Liver (tissue), 9 donors: Measurements from ENCODE around the gene RNASE4. TPM values are rescaled to one million over a fixed set of nuclear protein-coding genes. Genes with fewer than 3 reads are reported as not detected.

Source experiments
- DNase-seq: peaks from one replicate; pipeline ENCODE4 v3.0.0-alpha.2; 2017; ENCODE audit warnings: low spot score
- H3K27ac ChIP-seq, 2 donors: one replicate each; pipeline ENCODE4 v1.7.0; 2013; ENCODE audit warnings: inconsistent platforms in 2 of 2, low read length in 2 of 2, control low read depth in 1 of 2, low read depth in 1 of 2, mild to moderate bottlenecking in 1 of 2
- H3K27me3 ChIP-seq, 4 donors: one replicate each; pipeline versions ENCODE4 v1.6.1 to v1.7.0; 2013; ENCODE audit warnings: low read length in 3 of 4, inconsistent platforms in 1 of 4, mild to moderate bottlenecking in 1 of 4, moderate library complexity in 1 of 4; ENCODE audit not compliant: control insufficient read depth in 4 of 4, insufficient read depth in 4 of 4
- H3K36me3 ChIP-seq, 4 donors: one replicate each; pipeline versions ENCODE4 v1.6.1 to v1.7.0; 2013; ENCODE audit warnings: low read length in 3 of 4, mild to moderate bottlenecking in 3 of 4, low read depth in 1 of 4, moderate library complexity in 1 of 4; ENCODE audit not compliant: control insufficient read depth in 4 of 4, insufficient read depth in 3 of 4
- H3K4me1 ChIP-seq, 4 donors: one replicate each; pipeline versions ENCODE4 v1.6.1 to v1.7.0; 2013; ENCODE audit warnings: low read length in 3 of 4, mild to moderate bottlenecking in 3 of 4, moderate library complexity in 1 of 4; ENCODE audit not compliant: control insufficient read depth in 4 of 4, insufficient read depth in 4 of 4
- H3K4me3 ChIP-seq, 3 donors: one replicate each; pipeline versions ENCODE4 v1.6.1 to v1.7.0; 2013; ENCODE audit warnings: low read length in 3 of 3, control low read depth in 1 of 3, low read depth in 1 of 3, mild to moderate bottlenecking in 1 of 3
- H3K9ac ChIP-seq, 2 donors: one replicate each; pipeline ENCODE4 v1.7.0; 2013; ENCODE audit warnings: low read length in 2 of 2, mild to moderate bottlenecking in 2 of 2, moderate library complexity in 2 of 2, control low read depth in 1 of 2, low read depth in 1 of 2
- H3K9me3 ChIP-seq, 4 donors: one replicate each; pipeline versions ENCODE4 v1.6.1 to v1.7.0; 2013; ENCODE audit warnings: low read length in 3 of 4; ENCODE audit not compliant: control insufficient read depth in 4 of 4
- EGR1 ChIP-seq, 2 donors: IDR thresholded peaks; 2 replicates each; pipeline ENCODE4 v1.6.1; 2016 to 2018; ENCODE audit warnings: antibody characterized with exemption in 2 of 2, low read depth in 2 of 2
- FOXA1 ChIP-seq: IDR thresholded peaks from 2 replicates; pipeline ENCODE4 v1.6.1; 2016; ENCODE audit warnings: antibody characterized with exemption
- FOXA2 ChIP-seq: IDR thresholded peaks from 2 replicates; pipeline ENCODE4 v1.6.1; 2016; ENCODE audit warnings: antibody characterized with exemption
- GABPA ChIP-seq, 2 donors: IDR thresholded peaks in 1 of 2; conservative IDR thresholded peaks in 1 of 2; 2 replicates each; pipeline ENCODE4 v1.6.1; 2016; ENCODE audit warnings: antibody characterized with exemption in 2 of 2, mild to moderate bottlenecking in 1 of 2, moderate library complexity in 1 of 2
- HNF4G ChIP-seq: IDR thresholded peaks from 2 replicates; pipeline ENCODE4 v1.6.1; 2016; ENCODE audit warnings: antibody characterized with exemption
- JUND ChIP-seq, 2 donors: IDR thresholded peaks; 2 replicates each; pipeline ENCODE4 v1.6.1; 2016; ENCODE audit warnings: antibody characterized with exemption in 2 of 2
- NR2F2 ChIP-seq: IDR thresholded peaks from 2 replicates; pipeline ENCODE4 v1.6.1; 2016; ENCODE audit warnings: antibody characterized with exemption
- RAD21 ChIP-seq, 2 donors: IDR thresholded peaks; 2 replicates each; pipeline ENCODE4 v1.6.1; 2016; ENCODE audit warnings: antibody characterized with exemption in 2 of 2, mild to moderate bottlenecking in 2 of 2
- SP1 ChIP-seq: IDR thresholded peaks from 2 replicates; pipeline ENCODE4 v1.6.1; 2018; ENCODE audit warnings: antibody characterized with exemption, mild to moderate bottlenecking
- TAF1 ChIP-seq: conservative IDR thresholded peaks from 2 replicates; pipeline ENCODE4 v1.6.1; 2016; ENCODE audit warnings: antibody characterized with exemption, mild to moderate bottlenecking
- YY1 ChIP-seq: IDR thresholded peaks from 2 replicates; pipeline ENCODE4 v1.6.1; 2016; ENCODE audit warnings: antibody characterized with exemption, mild to moderate bottlenecking
- WGBS: extraction: QIAGEN DNeasy Blood & Tissue Kit; methylation state at CpG from one replicate; pipeline ENCODE4 v1.1.7; 2013; 5-methylcytosine and 5-hydroxymethylcytosine counted together
- polyA plus RNA-seq, 2 donors: library from polyadenylated mRNA; stranded (reverse) in 1 of 2; unstranded in 1 of 2; fragments of 200-250 nt in 1 of 2; fragments of >200 nt in 1 of 2; fragmentation: Nextera tagmentation in 1 of 2; extraction: Ambion mirVana in 1 of 2; gene quantifications; one replicate each; pipeline versions ENCODE4 v1.2.1 to v1.2.3, GENCODE V29; 2013 to 2015
- total RNA-seq, 2 donors: library from RNA; depleted of rRNA; stranded (reverse); fragments of >200 nt; gene quantifications; one replicate each; pipeline ENCODE4 v1.2.3, GENCODE V29; 2014
- TF ChIP-seq, protein P1 (sequence below): IDR thresholded peaks from 2 replicates; pipeline ENCODE4 v1.6.1; 2016; ENCODE audit warnings: antibody characterized with exemption
- TF ChIP-seq, protein P2 (sequence below): fragments of 150-350 bp; IDR thresholded peaks from 2 replicates; pipeline ENCODE4 v1.5.1; 2017; ENCODE audit warnings: improper control_type of control experiment, low read depth, low read length; ENCODE audit not compliant: missing input control
- TF ChIP-seq, protein P3 (sequence below): IDR thresholded peaks from 2 replicates; pipeline ENCODE4 v1.6.1; 2016; ENCODE audit warnings: antibody characterized with exemption, mild to moderate bottlenecking
- TF ChIP-seq, protein P4 (sequence below): IDR thresholded peaks from 2 replicates; pipeline ENCODE4 v1.6.1; 2016; ENCODE audit warnings: antibody characterized with exemption
- donor health status: healthy.
- donor health status: healthy.
- donor health status: healthy.
- donor health status: healthy.
- donor health status: healthy.

Gene RNASE4
- total and polyA plus RNA-seq, 4 donors: 129 to 319 (median 184) TPM

DNA sequence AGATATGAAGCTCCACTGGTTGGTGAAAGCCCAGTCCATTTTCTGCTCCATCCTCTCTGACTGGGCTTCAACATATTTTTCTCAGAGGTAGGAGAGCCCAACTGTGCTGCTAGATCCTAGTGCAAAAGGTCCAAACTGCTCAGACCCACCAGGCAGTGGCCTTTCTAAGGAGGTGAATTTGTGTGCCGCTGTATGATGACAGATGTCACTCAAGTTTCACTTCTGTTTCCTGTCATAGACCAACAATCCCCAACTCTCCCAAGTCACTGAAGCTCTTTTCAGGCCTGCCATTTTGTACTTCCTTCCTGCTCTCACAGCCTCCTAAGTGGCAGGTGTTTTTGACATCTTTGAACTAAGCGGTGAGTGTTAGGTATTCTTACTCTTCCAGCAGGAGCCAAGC, 16.4 kb upstream of the RNASE4 start (continued):
- TF ChIP-seq, protein P1, sequence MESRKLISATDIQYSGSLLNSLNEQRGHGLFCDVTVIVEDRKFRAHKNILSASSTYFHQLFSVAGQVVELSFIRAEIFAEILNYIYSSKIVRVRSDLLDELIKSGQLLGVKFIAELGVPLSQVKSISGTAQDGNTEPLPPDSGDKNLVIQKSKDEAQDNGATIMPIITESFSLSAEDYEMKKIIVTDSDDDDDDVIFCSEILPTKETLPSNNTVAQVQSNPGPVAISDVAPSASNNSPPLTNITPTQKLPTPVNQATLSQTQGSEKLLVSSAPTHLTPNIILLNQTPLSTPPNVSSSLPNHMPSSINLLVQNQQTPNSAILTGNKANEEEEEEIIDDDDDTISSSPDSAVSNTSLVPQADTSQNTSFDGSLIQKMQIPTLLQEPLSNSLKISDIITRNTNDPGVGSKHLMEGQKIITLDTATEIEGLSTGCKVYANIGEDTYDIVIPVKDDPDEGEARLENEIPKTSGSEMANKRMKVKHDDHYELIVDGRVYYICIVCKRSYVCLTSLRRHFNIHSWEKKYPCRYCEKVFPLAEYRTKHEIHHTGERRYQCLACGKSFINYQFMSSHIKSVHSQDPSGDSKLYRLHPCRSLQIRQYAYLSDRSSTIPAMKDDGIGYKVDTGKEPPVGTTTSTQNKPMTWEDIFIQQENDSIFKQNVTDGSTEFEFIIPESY: no peak
- TF ChIP-seq NR2F2 (no peak), GABPA (IDR thresholded peaks at IDR 0.05 in 1 of 2, conservative IDR thresholded peaks at IDR 0.05 in 1 of 2) (no peak), FOXA1 (no peak)

DNA sequence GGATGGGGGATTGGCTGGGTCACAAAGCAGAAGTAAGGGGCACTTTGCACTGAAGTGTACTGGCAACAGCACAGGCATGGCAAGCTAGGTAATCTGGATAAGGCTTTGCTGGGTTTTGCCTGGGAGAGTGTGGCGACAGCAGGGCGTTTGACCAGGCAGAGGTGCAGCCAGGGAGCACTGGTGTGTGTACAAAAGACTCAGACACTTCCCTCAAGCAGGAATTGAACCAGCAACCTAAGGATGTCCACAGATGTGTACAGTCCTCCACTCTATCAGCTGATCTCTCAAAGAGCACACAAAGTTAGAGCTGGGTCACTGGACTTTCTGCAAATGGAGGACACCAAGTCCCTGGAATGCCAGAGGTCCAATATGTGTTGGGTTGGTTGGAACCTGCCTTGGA, 15.4 kb upstream of the RNASE4 start:
- Histone ChIP-seq H3K4me3 (no peak overlapping the region), H3K36me3 (no peaks in the 10 kb centered on the region), H3K9me3 (no peaks in the 10 kb centered on the region), H3K9ac (no peak overlapping the region), H3K27ac (no peak overlapping the region), H3K4me1 (no peaks in the 10 kb centered on the region), H3K27me3 (no peaks in the 10 kb centered on the region)
- no peak for DNase-seq
- 94% methylated on average over 2 of the region's 2 CpGs for WGBS
- TF ChIP-seq, protein P2, sequence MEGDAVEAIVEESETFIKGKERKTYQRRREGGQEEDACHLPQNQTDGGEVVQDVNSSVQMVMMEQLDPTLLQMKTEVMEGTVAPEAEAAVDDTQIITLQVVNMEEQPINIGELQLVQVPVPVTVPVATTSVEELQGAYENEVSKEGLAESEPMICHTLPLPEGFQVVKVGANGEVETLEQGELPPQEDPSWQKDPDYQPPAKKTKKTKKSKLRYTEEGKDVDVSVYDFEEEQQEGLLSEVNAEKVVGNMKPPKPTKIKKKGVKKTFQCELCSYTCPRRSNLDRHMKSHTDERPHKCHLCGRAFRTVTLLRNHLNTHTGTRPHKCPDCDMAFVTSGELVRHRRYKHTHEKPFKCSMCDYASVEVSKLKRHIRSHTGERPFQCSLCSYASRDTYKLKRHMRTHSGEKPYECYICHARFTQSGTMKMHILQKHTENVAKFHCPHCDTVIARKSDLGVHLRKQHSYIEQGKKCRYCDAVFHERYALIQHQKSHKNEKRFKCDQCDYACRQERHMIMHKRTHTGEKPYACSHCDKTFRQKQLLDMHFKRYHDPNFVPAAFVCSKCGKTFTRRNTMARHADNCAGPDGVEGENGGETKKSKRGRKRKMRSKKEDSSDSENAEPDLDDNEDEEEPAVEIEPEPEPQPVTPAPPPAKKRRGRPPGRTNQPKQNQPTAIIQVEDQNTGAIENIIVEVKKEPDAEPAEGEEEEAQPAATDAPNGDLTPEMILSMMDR: no peak
- no peak for TF ChIP-seq FOXA2
- TF ChIP-seq GABPA (IDR thresholded peaks at IDR 0.05 in 1 of 2, conservative IDR thresholded peaks at IDR 0.05 in 1 of 2): no peak
- no peak for TF ChIP-seq JUND (IDR thresholded peaks at IDR 0.05)
- TF ChIP-seq YY1: no peak
- TF ChIP-seq, protein P3, sequence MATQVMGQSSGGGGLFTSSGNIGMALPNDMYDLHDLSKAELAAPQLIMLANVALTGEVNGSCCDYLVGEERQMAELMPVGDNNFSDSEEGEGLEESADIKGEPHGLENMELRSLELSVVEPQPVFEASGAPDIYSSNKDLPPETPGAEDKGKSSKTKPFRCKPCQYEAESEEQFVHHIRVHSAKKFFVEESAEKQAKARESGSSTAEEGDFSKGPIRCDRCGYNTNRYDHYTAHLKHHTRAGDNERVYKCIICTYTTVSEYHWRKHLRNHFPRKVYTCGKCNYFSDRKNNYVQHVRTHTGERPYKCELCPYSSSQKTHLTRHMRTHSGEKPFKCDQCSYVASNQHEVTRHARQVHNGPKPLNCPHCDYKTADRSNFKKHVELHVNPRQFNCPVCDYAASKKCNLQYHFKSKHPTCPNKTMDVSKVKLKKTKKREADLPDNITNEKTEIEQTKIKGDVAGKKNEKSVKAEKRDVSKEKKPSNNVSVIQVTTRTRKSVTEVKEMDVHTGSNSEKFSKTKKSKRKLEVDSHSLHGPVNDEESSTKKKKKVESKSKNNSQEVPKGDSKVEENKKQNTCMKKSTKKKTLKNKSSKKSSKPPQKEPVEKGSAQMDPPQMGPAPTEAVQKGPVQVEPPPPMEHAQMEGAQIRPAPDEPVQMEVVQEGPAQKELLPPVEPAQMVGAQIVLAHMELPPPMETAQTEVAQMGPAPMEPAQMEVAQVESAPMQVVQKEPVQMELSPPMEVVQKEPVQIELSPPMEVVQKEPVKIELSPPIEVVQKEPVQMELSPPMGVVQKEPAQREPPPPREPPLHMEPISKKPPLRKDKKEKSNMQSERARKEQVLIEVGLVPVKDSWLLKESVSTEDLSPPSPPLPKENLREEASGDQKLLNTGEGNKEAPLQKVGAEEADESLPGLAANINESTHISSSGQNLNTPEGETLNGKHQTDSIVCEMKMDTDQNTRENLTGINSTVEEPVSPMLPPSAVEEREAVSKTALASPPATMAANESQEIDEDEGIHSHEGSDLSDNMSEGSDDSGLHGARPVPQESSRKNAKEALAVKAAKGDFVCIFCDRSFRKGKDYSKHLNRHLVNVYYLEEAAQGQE: no peak

DNA sequence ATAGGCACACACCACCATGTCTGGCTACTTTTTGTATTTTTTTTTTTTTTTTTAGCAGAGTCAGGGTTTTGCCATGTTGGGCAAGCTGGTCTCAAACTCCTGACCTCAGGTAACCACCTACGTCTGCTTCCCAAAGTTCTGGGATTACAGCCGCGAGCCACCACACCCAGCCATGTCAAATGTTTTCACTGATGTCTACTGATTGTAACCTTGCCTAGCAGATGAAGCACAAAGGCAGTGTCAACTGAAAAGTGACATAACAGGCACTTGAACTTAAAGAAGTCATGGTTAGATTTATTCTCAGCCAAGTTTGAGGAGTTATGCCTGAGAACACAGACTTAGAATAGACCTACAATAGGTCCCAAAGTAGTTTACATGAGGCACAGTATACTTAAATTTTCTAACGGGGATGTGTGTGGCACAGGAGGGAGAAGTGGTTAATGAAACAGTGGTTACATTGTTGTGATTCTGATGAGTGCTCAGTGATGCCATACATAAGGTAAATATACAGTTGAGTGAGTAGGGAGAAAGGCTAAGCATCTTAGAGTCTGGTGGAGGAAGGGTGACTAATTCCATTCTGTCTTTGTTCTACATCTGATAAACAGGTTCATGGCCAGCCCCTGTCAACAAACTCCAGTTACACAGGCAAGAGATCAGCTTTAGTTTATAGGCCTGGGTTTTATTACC, 12.6 kb upstream of the RNASE4 start:
- 81% methylated on average over 4 of the region's 4 CpGs for WGBS
- Histone ChIP-seq H3K4me3 (no peak overlapping the region), H3K4me1 (no peaks in the 10 kb centered on the region), H3K36me3 (no peaks in the 10 kb centered on the region), H3K27ac (no peak overlapping the region), H3K27me3 (no peaks in the 10 kb centered on the region), H3K9me3 (no peaks in the 10 kb centered on the region), H3K9ac (no peak overlapping the region)
- no peak for DNase-seq
- TF ChIP-seq JUND (IDR thresholded peaks at IDR 0.05) (no peak), NR2F2 (no peak), EGR1 (IDR thresholded peaks at IDR 0.05; ENCODE audit: low read depth in 2 of 2) (no peak), SP1 (no peak), TAF1 (no peak), FOXA1 (no peak), RAD21 (IDR thresholded peaks at IDR 0.05) (no peak), HNF4G (no peak), FOXA2 (no peak), YY1 (no peak), GABPA (IDR thresholded peaks at IDR 0.05 in 1 of 2, conservative IDR thresholded peaks at IDR 0.05 in 1 of 2) (no peak)
- TF ChIP-seq, protein P2: no peak
- TF ChIP-seq, protein P3: no peak
- TF ChIP-seq, protein P4, sequence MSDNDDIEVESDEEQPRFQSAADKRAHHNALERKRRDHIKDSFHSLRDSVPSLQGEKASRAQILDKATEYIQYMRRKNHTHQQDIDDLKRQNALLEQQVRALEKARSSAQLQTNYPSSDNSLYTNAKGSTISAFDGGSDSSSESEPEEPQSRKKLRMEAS: no peak
